GM19452 (cell line): Measurements from ENCODE around the gene ERMP1.
"Not testable (repeated sequence)": the region's sequence is repeated elsewhere in the genome, so short reads cannot be mapped to it uniquely, and the experiment has no call there.

Experiments used
- ATAC-seq: cut with Tn5 transposase; IDR thresholded peaks from one replicate; pipeline ENCODE4 v1.9.1; 2021; ENCODE audit not compliant: unreplicated experiment

ERMP1 gene

GRCh38 chr9:5832538-5833529 is at the start of gene ERMP1:
ERMP1 (minus strand) TSS chr9:5833117; CDS start chr9:5833027, 90 bp downstream.
- ATAC-seq: peak; percentile 75

- ATAC-seq: not testable (repeated sequence)
Observed at GRCh38 chr9:5882244-5883012, 49.5 kb upstream of the ERMP1 start.

- no peak for ATAC-seq
Observed at GRCh38 chr9:5879419-5880181, 46.7 kb upstream of the ERMP1 start.

GRCh38 chr9:5876711-5877110 is 43.8 kb upstream of the ERMP1 start:
- ATAC-seq: no peak

- ATAC-seq: no peak
Observed at GRCh38 chr9:5876026-5876425, 43.1 kb upstream of the ERMP1 start.

GRCh38 chr9:5874048-5874447 is 41.1 kb upstream of the ERMP1 start:
- ATAC-seq: no peak

- no peak for ATAC-seq
Observed at GRCh38 chr9:5873439-5873838, 40.5 kb upstream of the ERMP1 start.

GRCh38 chr9:5872511-5872910 is 39.6 kb upstream of the ERMP1 start:
- ATAC-seq: no peak

- ATAC-seq: no peak
Observed at GRCh38 chr9:5871785-5872184, 38.9 kb upstream of the ERMP1 start.

GRCh38 chr9:5870691-5871090 is 37.8 kb upstream of the ERMP1 start:
- no peak for ATAC-seq

- ATAC-seq: no peak
Observed at GRCh38 chr9:5870020-5870339, 37.1 kb upstream of the ERMP1 start.

- no peak for ATAC-seq
Observed at GRCh38 chr9:5869315-5870019, 36.5 kb upstream of the ERMP1 start.

- no peak for ATAC-seq
Observed at GRCh38 chr9:5868235-5868634, 35.3 kb upstream of the ERMP1 start.

GRCh38 chr9:5866685-5867084 is 33.8 kb upstream of the ERMP1 start:
- no peak for ATAC-seq

- no peak for ATAC-seq
Observed at GRCh38 chr9:5866272-5866671, 33.4 kb upstream of the ERMP1 start.

GRCh38 chr9:5864446-5864845 is 31.5 kb upstream of the ERMP1 start:
- no peak for ATAC-seq

- ATAC-seq: no peak
Observed at GRCh38 chr9:5863092-5863746, 30.3 kb upstream of the ERMP1 start.

GRCh38 chr9:5858833-5859232 is 25.9 kb upstream of the ERMP1 start:
- no peak for ATAC-seq

- no peak for ATAC-seq
Observed at GRCh38 chr9:5857928-5858327, 25.0 kb upstream of the ERMP1 start.
